ENCODE data around the gene VAMP5.

Gene VAMP5

GRCh38 chr2:85635636-85636035 lies 51.4 kb downstream of the VAMP5 start:
- H3K36me3 Mint-ChIP-seq = peaks cover 35% of the 10 kb centered on the region
- ATAC-seq (ENCODE audit: low read depth) (no peak), DNase-seq (ENCODE audit: low spot score in 2 of 2) (no peak)
- H3K9me3 Mint-ChIP-seq = no peaks in the 10 kb centered on the region
- H3K4me1 Mint-ChIP-seq = peaks cover 11% of the 10 kb centered on the region
- no peaks in the 10 kb centered on the region for H3K27me3 Mint-ChIP-seq
- H3K27ac Mint-ChIP-seq = no peak overlapping the region
- no peak overlapping the region for H3K4me3 Mint-ChIP-seq

GRCh38 chr2:85642725-85643124 lies 58.5 kb downstream of the VAMP5 start:
- H3K27ac Mint-ChIP-seq = no peak overlapping the region
- no peak overlapping the region for H3K4me3 Mint-ChIP-seq
- DNase-seq (ENCODE audit: low spot score in 2 of 2) (no peak), ATAC-seq (ENCODE audit: low read depth) (no peak)
- H3K27me3 Mint-ChIP-seq = no peaks in the 10 kb centered on the region
- H3K36me3 Mint-ChIP-seq = peaks cover 33% of the 10 kb centered on the region
- H3K4me1 Mint-ChIP-seq = peaks cover 1% of the 10 kb centered on the region
- no peaks in the 10 kb centered on the region for H3K9me3 Mint-ChIP-seq
